ENCODE results near the gene TMEM151A. TPM values are rescaled to one million over a fixed set of nuclear protein-coding genes. Genes with fewer than 3 reads are reported as not detected.
A peak's percentile ranks its signal among the peaks of the same experiment; 100 is the strongest.

The TMEM151A gene
- total RNA-seq, 1 donor from 2014 or later = not detected

- Histone ChIP-seq H3K79me2 (ENCODE audit: low read depth) (peaks cover 8% of the 10 kb centered on the region), H3K36me3 (no peaks in the 10 kb centered on the region), H3K4me1 (peaks cover 5% of the 10 kb centered on the region), H2AFZ (replicated peaks) (no peak overlapping the region), H3K9ac (no peak overlapping the region), H3F3A (ENCODE audit: low read depth) (peaks cover 19% of the 10 kb centered on the region), H3K27ac (no peak overlapping the region), H4K20me1 (ENCODE audit: low read depth) (peaks cover 37% of the 10 kb centered on the region), H3K4me2 (peak overlapping the region; percentile 89), H3K9me3 (ENCODE audit: low read depth) (no peaks in the 10 kb centered on the region), H3K4me3 (peak overlapping the region; percentile 27), H3K27me3 (peaks cover 49% of the 10 kb centered on the region)
- Mint-ChIP-seq H3K36me3 (no peaks in the 10 kb centered on the region), H3K27ac (no peak overlapping the region), H3K27me3 (ENCODE audit: insufficient read depth, low read depth) (peaks cover 39% of the 10 kb centered on the region), H3K4me3 (peak overlapping the region; percentile 98), H3K4me1 (peaks cover 34% of the 10 kb centered on the region), H3K9me3 (peaks cover 5% of the 10 kb centered on the region)
- TF ChIP-seq EZH2phosphoT487 (IDR thresholded peaks at IDR 0.05) (peak; percentile 45), EZH2 (IDR thresholded peaks at IDR 0.05) (peak; percentile 76), CTCF (IDR thresholded peaks at IDR 0.05) (no peak)
- no peak for DNase-seq (ENCODE audit: low spot score)
Measured at GRCh38 chr11:66291303-66291705, 390 bp upstream of the TMEM151A start.

- Histone ChIP-seq H3K79me2 (ENCODE audit: low read depth) (peaks cover 8% of the 10 kb centered on the region), H3K27me3 (peaks cover 49% of the 10 kb centered on the region), H2AFZ (replicated peaks) (no peak overlapping the region), H3K4me1 (peaks cover 5% of the 10 kb centered on the region), H3K36me3 (no peaks in the 10 kb centered on the region), H3K9ac (no peak overlapping the region), H3K27ac (no peak overlapping the region), H3F3A (ENCODE audit: low read depth) (peaks cover 25% of the 10 kb centered on the region), H3K9me3 (ENCODE audit: low read depth) (no peaks in the 10 kb centered on the region), H3K4me3 (peak overlapping the region; percentile 53), H4K20me1 (ENCODE audit: low read depth) (peaks cover 34% of the 10 kb centered on the region), H3K4me2 (peak overlapping the region; percentile 89)
- Mint-ChIP-seq H3K9me3 (peaks cover 5% of the 10 kb centered on the region), H3K27ac (no peak overlapping the region), H3K36me3 (no peaks in the 10 kb centered on the region), H3K4me3 (peak overlapping the region; percentile 74), H3K4me1 (peaks cover 38% of the 10 kb centered on the region), H3K27me3 (ENCODE audit: insufficient read depth, low read depth) (peaks cover 44% of the 10 kb centered on the region)
- TF ChIP-seq EZH2 (IDR thresholded peaks at IDR 0.05) (no peak), CTCF (IDR thresholded peaks at IDR 0.05) (no peak), EZH2phosphoT487 (IDR thresholded peaks at IDR 0.05) (no peak)
- no peak for DNase-seq (ENCODE audit: low spot score)
Measured at GRCh38 chr11:66292543-66293332, 1.0 kb downstream of the TMEM151A start.

- H2AFZ ChIP-seq (replicated peaks) = no peak overlapping the region
- H3K27ac Mint-ChIP-seq = no peak overlapping the region
- no peak overlapping the region for H3K4me3 ChIP-seq
- DNase-seq (ENCODE audit: low spot score) = no peak
- H3K79me2 ChIP-seq (ENCODE audit: low read depth) = peaks cover 3% of the 10 kb centered on the region
- H3K36me3 Mint-ChIP-seq = no peaks in the 10 kb centered on the region
- no peaks in the 10 kb centered on the region for H3K36me3 ChIP-seq
- peaks cover 5% of the 10 kb centered on the region for H3K4me1 ChIP-seq
- no peak overlapping the region for H3K4me2 ChIP-seq
- H3K27ac ChIP-seq = no peak overlapping the region
- peaks cover 49% of the 10 kb centered on the region for H3K27me3 ChIP-seq
- H3K27me3 Mint-ChIP-seq (ENCODE audit: insufficient read depth, low read depth) = peaks cover 44% of the 10 kb centered on the region
- TF ChIP-seq EZH2 (IDR thresholded peaks at IDR 0.05) = no peak
- TF ChIP-seq CTCF (IDR thresholded peaks at IDR 0.05) = no peak
- no peak for TF ChIP-seq EZH2phosphoT487 (IDR thresholded peaks at IDR 0.05)
- no peak overlapping the region for H3K9ac ChIP-seq
- peak overlapping the region; percentile 57 for H3K4me3 Mint-ChIP-seq
- H3K9me3 ChIP-seq (ENCODE audit: low read depth) = no peaks in the 10 kb centered on the region
- H3F3A ChIP-seq (ENCODE audit: low read depth) = peaks cover 25% of the 10 kb centered on the region
- H4K20me1 ChIP-seq (ENCODE audit: low read depth) = peaks cover 28% of the 10 kb centered on the region
- peaks cover 39% of the 10 kb centered on the region for H3K4me1 Mint-ChIP-seq
- H3K9me3 Mint-ChIP-seq = peaks cover 5% of the 10 kb centered on the region
Measured at GRCh38 chr11:66293352-66293751, 1.7 kb downstream of the TMEM151A start.

All from neural progenitor cell (in vitro differentiated cells).